ENCODE measurements around the gene GLTP. TPM values are rescaled to one million over a fixed set of nuclear protein-coding genes. Genes with fewer than 3 reads are reported as not detected.

Gene GLTP
- total and polyA plus RNA-seq, 4 donors: 8.5 to 12.8 (median 8.7) TPM

- no peak for TF ChIP-seq CTCF (IDR thresholded peaks at IDR 0.05; ENCODE audit: low read depth, low read length, missing input control)
- TF ChIP-seq EGR1 (IDR thresholded peaks at IDR 0.05; ENCODE audit: low read depth in 2 of 2): no peak
- no peak for TF ChIP-seq HNF4A (conservative IDR thresholded peaks at IDR 0.05)
- TF ChIP-seq RAD21 (IDR thresholded peaks at IDR 0.05): no peak
- no peak for TF ChIP-seq ATF3 (IDR thresholded peaks at IDR 0.05)
Measured at GRCh38 chr12:109828754-109829511, 51.4 kb downstream of the GLTP start (continued).

GRCh38 chr12:109827566-109828550 is 52.5 kb downstream of the GLTP start:
- H3K4me1 ChIP-seq (ENCODE audit: control insufficient read depth in 4 of 4, insufficient read depth in 4 of 4, low read length in 3 of 4): peaks cover 9 to 59% (median 50%) of the 10 kb centered on the region in 4 donors
- no peak overlapping the region for H3K4me3 ChIP-seq (ENCODE audit: low read depth in 1 of 3, low read length in 3 of 3)
- DNase-seq (ENCODE audit: low spot score): no peak
- no peak for TF ChIP-seq RAD21 (IDR thresholded peaks at IDR 0.05)
- TF ChIP-seq ATF3 (IDR thresholded peaks at IDR 0.05): no peak
- TF ChIP-seq REST (IDR thresholded peaks at IDR 0.05): no peak
- TF ChIP-seq SP1 (IDR thresholded peaks at IDR 0.05): no peak
- no peak for TF ChIP-seq FOXA2 (IDR thresholded peaks at IDR 0.05)
- TF ChIP-seq MAX (IDR thresholded peaks at IDR 0.05): peak; percentile 17
- TF ChIP-seq RXRA (IDR thresholded peaks at IDR 0.05): peak; percentile 13 to 50
- peak in 1 of 2 donors; percentile 7 for TF ChIP-seq JUND (IDR thresholded peaks at IDR 0.05)
- H3K36me3 ChIP-seq (ENCODE audit: control insufficient read depth in 4 of 4, insufficient read depth in 3 of 4, low read depth in 1 of 4, low read length in 3 of 4): no peaks in the 10 kb centered on the region
- WGBS: 69% methylated on average over 19 of the region's 19 CpGs
- H3K27me3 ChIP-seq (ENCODE audit: control insufficient read depth in 4 of 4, insufficient read depth in 4 of 4, low read length in 3 of 4): no peaks in the 10 kb centered on the region
- no peaks in the 10 kb centered on the region for H3K9me3 ChIP-seq (ENCODE audit: control insufficient read depth in 4 of 4, low read length in 3 of 4)
- peak overlapping the region; percentile 53 to 74 for H3K27ac ChIP-seq (ENCODE audit: low read depth in 1 of 2, low read length in 2 of 2)
- no peak overlapping the region for H3K9ac ChIP-seq (ENCODE audit: low read depth in 1 of 2, low read length in 2 of 2)
